HL-60 (cell line): ENCODE results near the gene RGS2.

Experiments used
- DNase-seq, 2 experiments: peaks; one replicate each; pipeline ENCODE4 v3.0.0-alpha.2; 2010 to 2020; ENCODE audit warnings: low read depth in 1 of 2, low spot score in 1 of 2
- H3K27ac ChIP-seq: fragments of 250-450 bp; sonication (Bioruptor Pico); replicated peaks from 2 replicates; pipeline ENCODE4 v1.5.1; 2020; ENCODE audit warnings: mild to moderate bottlenecking, moderate library complexity
- H3K27me3 ChIP-seq: fragments of 250-450 bp; sonication (Bioruptor Pico); 2 replicates; pipeline ENCODE4 v1.5.1; 2021; ENCODE audit warnings: mild to moderate bottlenecking, moderate library complexity; ENCODE audit not compliant: insufficient read depth, poor library complexity, severe bottlenecking
- H3K4me3 ChIP-seq: replicated peaks from 2 replicates; pipeline ENCODE4 v1.5.1; 2011; ENCODE audit warnings: mild to moderate bottlenecking, control low read depth, low read length; ENCODE audit not compliant: insufficient read depth
- CTCF ChIP-seq: IDR thresholded peaks from one replicate; pipeline ENCODE4 v1.5.1; 2011; ENCODE audit warnings: low read length, control low read depth, inconsistent platforms; ENCODE audit not compliant: insufficient read depth
- GABPA ChIP-seq: IDR thresholded peaks from 2 replicates; pipeline ENCODE4 v1.6.1; 2012; ENCODE audit warnings: low read depth
- POLR2AphosphoS5 ChIP-seq: IDR thresholded peaks from 2 replicates; pipeline ENCODE4 v1.6.1; 2012; ENCODE audit warnings: low read depth
- REST ChIP-seq: IDR thresholded peaks from 2 replicates; pipeline ENCODE4 v1.6.1; 2012; ENCODE audit warnings: low read depth; ENCODE audit not compliant: insufficient replicate concordance
- SPI1 ChIP-seq: IDR thresholded peaks from 2 replicates; pipeline ENCODE4 v1.6.1; 2012; ENCODE audit warnings: low read depth, mild to moderate bottlenecking, borderline replicate concordance

Gene RGS2

DNA sequence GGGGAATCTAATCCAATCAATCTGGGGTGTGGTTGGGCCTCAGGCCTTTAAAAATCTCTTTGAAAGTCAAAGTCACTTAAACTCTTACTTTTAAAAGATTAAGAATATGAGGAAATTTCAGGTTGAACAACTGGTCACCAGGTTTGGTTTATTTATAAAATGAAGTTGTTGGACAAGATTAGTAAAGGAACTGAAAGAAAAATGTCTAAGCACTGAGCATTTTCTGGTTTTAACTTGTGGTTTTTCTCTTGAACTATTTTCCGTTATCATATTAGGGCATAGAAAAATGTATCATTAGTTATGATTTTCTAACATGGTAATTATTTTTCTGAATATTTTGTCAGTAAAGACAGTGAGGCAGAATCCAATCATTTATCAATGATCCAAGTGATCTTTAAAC is 49.6 kb downstream of the RGS2 start:
- DNase-seq, result no peak
- no peak for TF ChIP-seq REST
- no peak for TF ChIP-seq CTCF
- TF ChIP-seq GABPA, result no peak
- TF ChIP-seq POLR2AphosphoS5, result no peak
- no peak for TF ChIP-seq SPI1
- Histone ChIP-seq H3K4me3 (no peak overlapping the region), H3K27me3 (no peaks in the 10 kb centered on the region), H3K27ac (no peak overlapping the region)

DNA sequence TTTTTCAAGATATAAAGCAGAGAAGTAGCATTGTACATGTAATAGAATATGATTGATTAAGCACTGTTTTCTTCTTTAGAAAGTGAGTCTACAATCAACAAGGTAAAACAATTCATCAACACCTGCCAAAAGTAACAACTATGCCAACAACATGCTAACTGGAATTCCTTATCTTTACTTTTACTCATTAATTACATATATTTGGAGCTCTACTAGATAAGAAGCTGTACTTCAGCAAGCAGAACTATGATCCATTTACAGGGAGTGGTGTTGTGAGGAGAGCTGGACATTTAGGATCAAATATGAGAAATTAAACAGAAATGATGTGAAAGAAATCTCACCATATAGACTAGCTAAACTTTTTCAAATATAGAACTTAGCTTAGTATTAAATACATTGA is 51.0 kb downstream of the RGS2 start:
- no peak overlapping the region for H3K27ac ChIP-seq
- no peak for TF ChIP-seq CTCF
- TF ChIP-seq POLR2AphosphoS5, result no peak
- no peak for TF ChIP-seq SPI1
- no peak for TF ChIP-seq GABPA
- TF ChIP-seq REST, result no peak

DNA sequence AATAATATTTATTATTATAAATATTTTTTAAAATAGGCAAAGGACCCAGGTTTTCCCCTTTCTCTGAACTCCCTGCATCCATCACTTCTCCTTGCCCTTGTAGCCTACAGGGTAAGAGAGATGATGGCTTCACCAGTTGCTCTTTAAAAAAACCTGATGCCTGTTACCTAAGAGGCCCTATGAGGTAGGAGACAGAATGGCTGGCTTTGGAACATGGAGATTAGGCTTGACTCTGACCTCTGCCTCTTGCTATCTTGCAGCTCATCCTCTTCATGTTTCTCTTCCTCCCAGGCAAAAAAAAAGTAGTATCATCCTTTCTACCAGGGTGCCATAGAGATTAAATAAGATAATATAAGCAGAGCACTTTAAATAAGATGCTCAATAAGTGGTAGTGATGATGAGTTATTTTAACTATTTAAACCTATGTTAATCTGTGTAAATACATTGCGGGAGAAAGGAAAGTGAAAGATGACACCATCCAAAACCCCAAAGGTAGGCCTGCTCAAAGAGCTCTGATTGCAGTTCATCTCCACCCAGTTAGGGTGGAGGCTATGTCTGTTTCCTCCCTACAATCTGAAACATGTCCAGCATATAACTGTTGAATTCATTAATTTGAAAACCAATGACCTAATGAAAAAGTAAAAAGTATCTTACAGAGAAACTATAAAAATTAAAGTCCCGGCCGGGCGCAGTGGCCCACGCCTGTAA is 51.8 kb downstream of the RGS2 start:
- no peak for DNase-seq
- Histone ChIP-seq H3K27me3 (no peaks in the 10 kb centered on the region), H3K4me3 (no peak overlapping the region), H3K27ac (no peak overlapping the region)
- TF ChIP-seq GABPA, result no peak

More for the DNA sequence above, 51.0 kb downstream of the RGS2 start:
- Histone ChIP-seq H3K4me3 (no peak overlapping the region), H3K27me3 (no peaks in the 10 kb centered on the region)
- DNase-seq, result no peak

DNA sequence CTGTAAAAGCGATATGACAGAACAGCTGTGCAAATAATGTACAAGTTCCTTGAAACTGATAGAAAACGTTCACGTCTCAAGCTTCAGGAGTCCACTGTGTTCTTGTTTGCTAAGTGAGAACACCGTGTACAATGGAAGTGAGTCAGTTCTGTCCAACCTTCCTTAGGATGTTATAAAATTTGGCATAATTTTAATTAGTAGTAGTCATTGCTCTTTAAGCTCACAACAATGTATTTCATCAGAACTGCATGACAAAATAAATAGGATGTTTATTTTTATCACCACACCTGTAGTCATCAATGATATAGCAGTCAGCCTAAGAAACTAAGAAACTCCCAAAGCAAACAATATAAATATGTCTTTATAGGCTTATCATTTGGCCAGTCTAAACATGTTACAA is 53.0 kb downstream of the RGS2 start:
- TF ChIP-seq GABPA, result no peak
- no peak for TF ChIP-seq POLR2AphosphoS5
- no peak for TF ChIP-seq SPI1
- no peak for TF ChIP-seq CTCF
- no peak for TF ChIP-seq REST
- H3K27me3 ChIP-seq, result no peaks in the 10 kb centered on the region
- DNase-seq, result no peak
- H3K4me3 ChIP-seq, result no peak overlapping the region
- H3K27ac ChIP-seq, result no peak overlapping the region
